ENCODE measurements around the gene ALDH3A2. TPM values are rescaled to one million over a fixed set of nuclear protein-coding genes. Genes with fewer than 3 reads are reported as not detected.

Gene ALDH3A2
- total and polyA plus RNA-seq, 2 of the 8 experiments (the other 6 are each of a cell fraction or from before 2014, with no cell fraction given): 20.6 to 72.9 TPM

DNA sequence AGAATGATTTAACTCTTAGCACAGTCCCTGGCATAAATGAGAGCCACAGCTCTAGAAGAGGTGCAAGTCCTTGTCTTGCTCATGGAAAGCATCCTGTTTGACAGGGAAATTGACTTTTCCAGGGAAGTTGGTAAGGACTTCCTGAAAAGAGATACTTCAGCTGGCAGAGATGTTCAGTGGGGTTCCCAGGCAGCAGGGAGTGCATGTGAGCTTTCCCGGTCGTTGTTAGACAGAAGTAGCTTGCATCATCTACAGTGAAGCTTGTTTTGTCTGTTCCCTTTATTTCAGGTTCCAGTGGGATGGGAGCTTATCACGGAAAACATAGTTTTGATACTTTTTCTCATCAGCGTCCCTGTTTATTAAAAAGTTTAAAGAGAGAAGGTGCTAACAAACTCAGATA is 22.9 kb downstream of the ALDH3A2 start:
- ChIA-PET POLR2A (ENCODE audit: partially characterized antibody) (interaction anchor here (0.6 to 1.0 kb wide), 2 partner anchors 91 to 284 kb away, joined by 3 read pairs; no protein-coding TSS in a partner anchor), CTCF (ENCODE audit: partially characterized antibody) (interaction anchor here (1.1 to 1.6 kb wide), 6 partner anchors 57 to 308 kb away, joined by 3 to 5 read pairs (median 4); no protein-coding TSS in a partner anchor)
- Histone ChIP-seq H3K23me2 (ENCODE audit: low read depth, low read length) (no peaks in the 10 kb centered on the region), H4K8ac (ENCODE audit: extremely low read depth, insufficient read depth, low read length) (no peak overlapping the region), H2BK120ac (replicated peaks; ENCODE audit: low read depth, low read length) (no peak overlapping the region), H2BK12ac (ENCODE audit: low read depth, low read length) (no peak overlapping the region), H2BK20ac (ENCODE audit: low read length) (no peak overlapping the region), H2AFZ (ENCODE audit: low read length) (no peak overlapping the region), H3K4me1 (replicated peaks in 1 of 4; ENCODE audit: control insufficient read depth in 3 of 4, insufficient read depth in 4 of 4, low read length in 3 of 4) (no peaks in the 10 kb centered on the region), H3K27me3 (replicated peaks in 1 of 4; ENCODE audit: control insufficient read depth in 3 of 4, extremely low read depth in 1 of 4, insufficient read depth in 3 of 4, low read length in 3 of 4) (no peaks in the 10 kb centered on the region), H4K5ac (ENCODE audit: insufficient read length, low read depth, low read length) (no peak overlapping the region), H2BK15ac (ENCODE audit: low read length) (no peak overlapping the region), H3K79me2 (ENCODE audit: control insufficient read depth in 1 of 2, insufficient read depth in 2 of 2, low read length in 2 of 2) (no peaks in the 10 kb centered on the region), H3K9ac (replicated peaks in 1 of 4; ENCODE audit: extremely low read depth in 1 of 4, low read depth in 3 of 4, low read length in 3 of 4) (no peak overlapping the region), H3K36me3 (ENCODE audit: control insufficient read depth in 2 of 4, insufficient read depth in 4 of 4, low read length in 3 of 4) (peaks cover 0 to 34% (median 14%) of the 10 kb centered on the region in 4 experiments; a peak in 7 of 8 replicates), H2AK5ac (ENCODE audit: low read depth, low read length) (no peak overlapping the region), H3K79me1 (ENCODE audit: low read depth, low read length) (no peaks in the 10 kb centered on the region; the same call in 1 of the 2 replicates), H3K56ac (replicated peaks; ENCODE audit: insufficient read length, low read depth, low read length) (no peak overlapping the region), H4K91ac (replicated peaks; ENCODE audit: insufficient read length, low read length) (no peak overlapping the region), H3K4me2 (ENCODE audit: insufficient read depth in 1 of 2, low read depth in 2 of 2, low read length in 2 of 2) (no peak overlapping the region), H3K14ac (ENCODE audit: insufficient read length) (no peak overlapping the region), H3K4ac (replicated peaks; ENCODE audit: insufficient read length, low read depth, low read length) (no peak overlapping the region), H3K18ac (ENCODE audit: extremely low read depth, low read length) (no peak overlapping the region), H3K27ac (ENCODE audit: low read depth, low read length) (no peak overlapping the region), H2BK5ac (ENCODE audit: low read depth, low read length) (no peak overlapping the region), H3K4me3 (ENCODE audit: extremely low read depth in 1 of 4, insufficient read depth in 2 of 4, low read depth in 3 of 4, low read length in 4 of 4) (no peak overlapping the region), H3K23ac (ENCODE audit: insufficient read length) (no peak overlapping the region), H4K20me1 (replicated peaks in 1 of 2; ENCODE audit: control insufficient read depth in 1 of 2, insufficient read depth in 2 of 2, low read length in 2 of 2) (peaks cover 0 to 2% of the 10 kb centered on the region in 2 experiments), H3K9me3 (ENCODE audit: insufficient read depth in 2 of 2, low read depth in 1 of 2, low read length in 1 of 2) (peaks cover 2 to 14% of the 10 kb centered on the region in 2 experiments; a peak in 2 of 4 replicates)
- TF ChIP-seq, protein P1, sequence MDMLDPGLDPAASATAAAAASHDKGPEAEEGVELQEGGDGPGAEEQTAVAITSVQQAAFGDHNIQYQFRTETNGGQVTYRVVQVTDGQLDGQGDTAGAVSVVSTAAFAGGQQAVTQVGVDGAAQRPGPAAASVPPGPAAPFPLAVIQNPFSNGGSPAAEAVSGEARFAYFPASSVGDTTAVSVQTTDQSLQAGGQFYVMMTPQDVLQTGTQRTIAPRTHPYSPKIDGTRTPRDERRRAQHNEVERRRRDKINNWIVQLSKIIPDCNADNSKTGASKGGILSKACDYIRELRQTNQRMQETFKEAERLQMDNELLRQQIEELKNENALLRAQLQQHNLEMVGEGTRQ (IDR thresholded peaks at IDR 0.05; ENCODE audit: low read length): no peak
- TF ChIP-seq HDAC2 (IDR thresholded peaks at IDR 0.05; ENCODE audit: borderline replicate concordance in 1 of 2, low read depth in 2 of 2, low read length in 2 of 2) (no peak), RNF2 (IDR thresholded peaks at IDR 0.05; ENCODE audit: borderline replicate concordance, low read depth, low read length, missing control alignments, poor library complexity, severe bottlenecking) (no peak), NRF1 (IDR thresholded peaks at IDR 0.05; ENCODE audit: low read depth, low read length) (no peak), SP2 (IDR thresholded peaks at IDR 0.05; ENCODE audit: low read length) (no peak), JUN (IDR thresholded peaks at IDR 0.05; ENCODE audit: low read depth, low read length) (no peak), TBP (IDR thresholded peaks at IDR 0.05; ENCODE audit: low read depth, low read length) (no peak), SIX5 (IDR thresholded peaks at IDR 0.05; ENCODE audit: low read depth, low read length) (no peak), KDM5A (IDR thresholded peaks at IDR 0.05; ENCODE audit: low read length) (no peak)
- TF ChIP-seq, protein P2, sequence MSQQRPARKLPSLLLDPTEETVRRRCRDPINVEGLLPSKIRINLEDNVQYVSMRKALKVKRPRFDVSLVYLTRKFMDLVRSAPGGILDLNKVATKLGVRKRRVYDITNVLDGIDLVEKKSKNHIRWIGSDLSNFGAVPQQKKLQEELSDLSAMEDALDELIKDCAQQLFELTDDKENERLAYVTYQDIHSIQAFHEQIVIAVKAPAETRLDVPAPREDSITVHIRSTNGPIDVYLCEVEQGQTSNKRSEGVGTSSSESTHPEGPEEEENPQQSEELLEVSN (IDR thresholded peaks at IDR 0.05): no peak
- FAIRE-seq (no peak), DNase-seq (ENCODE audit: low read depth in 1 of 2, low spot score in 2 of 2) (no peak)
- 82% methylated on average over 4 of the region's 4 CpGs; no CpG with 5 or more reads in 1 of the 2 experiments for WGBS, 2 experiments (ENCODE audit: extremely low coverage in 1 of 2, insufficient coverage in 1 of 2, insufficient read length in 1 of 2, insufficient replicate concordance in 2 of 2, low coverage in 1 of 2, low lambda C conversion rate in 2 of 2, missing lambda C conversion rate in 1 of 2)

All from H1 (cell line).